Measurements from ENCODE around the gene GAB2.
A peak's percentile ranks its signal among the peaks of the same experiment; 100 is the strongest.
"Not testable (repeated sequence)": the region's sequence is repeated elsewhere in the genome, so short reads cannot be mapped to it uniquely, and the experiment has no call there.

Gene GAB2, protein sequence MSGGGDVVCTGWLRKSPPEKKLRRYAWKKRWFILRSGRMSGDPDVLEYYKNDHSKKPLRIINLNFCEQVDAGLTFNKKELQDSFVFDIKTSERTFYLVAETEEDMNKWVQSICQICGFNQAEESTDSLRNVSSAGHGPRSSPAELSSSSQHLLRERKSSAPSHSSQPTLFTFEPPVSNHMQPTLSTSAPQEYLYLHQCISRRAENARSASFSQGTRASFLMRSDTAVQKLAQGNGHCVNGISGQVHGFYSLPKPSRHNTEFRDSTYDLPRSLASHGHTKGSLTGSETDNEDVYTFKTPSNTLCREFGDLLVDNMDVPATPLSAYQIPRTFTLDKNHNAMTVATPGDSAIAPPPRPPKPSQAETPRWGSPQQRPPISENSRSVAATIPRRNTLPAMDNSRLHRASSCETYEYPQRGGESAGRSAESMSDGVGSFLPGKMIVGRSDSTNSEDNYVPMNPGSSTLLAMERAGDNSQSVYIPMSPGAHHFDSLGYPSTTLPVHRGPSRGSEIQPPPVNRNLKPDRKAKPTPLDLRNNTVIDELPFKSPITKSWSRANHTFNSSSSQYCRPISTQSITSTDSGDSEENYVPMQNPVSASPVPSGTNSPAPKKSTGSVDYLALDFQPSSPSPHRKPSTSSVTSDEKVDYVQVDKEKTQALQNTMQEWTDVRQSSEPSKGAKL

DNA sequence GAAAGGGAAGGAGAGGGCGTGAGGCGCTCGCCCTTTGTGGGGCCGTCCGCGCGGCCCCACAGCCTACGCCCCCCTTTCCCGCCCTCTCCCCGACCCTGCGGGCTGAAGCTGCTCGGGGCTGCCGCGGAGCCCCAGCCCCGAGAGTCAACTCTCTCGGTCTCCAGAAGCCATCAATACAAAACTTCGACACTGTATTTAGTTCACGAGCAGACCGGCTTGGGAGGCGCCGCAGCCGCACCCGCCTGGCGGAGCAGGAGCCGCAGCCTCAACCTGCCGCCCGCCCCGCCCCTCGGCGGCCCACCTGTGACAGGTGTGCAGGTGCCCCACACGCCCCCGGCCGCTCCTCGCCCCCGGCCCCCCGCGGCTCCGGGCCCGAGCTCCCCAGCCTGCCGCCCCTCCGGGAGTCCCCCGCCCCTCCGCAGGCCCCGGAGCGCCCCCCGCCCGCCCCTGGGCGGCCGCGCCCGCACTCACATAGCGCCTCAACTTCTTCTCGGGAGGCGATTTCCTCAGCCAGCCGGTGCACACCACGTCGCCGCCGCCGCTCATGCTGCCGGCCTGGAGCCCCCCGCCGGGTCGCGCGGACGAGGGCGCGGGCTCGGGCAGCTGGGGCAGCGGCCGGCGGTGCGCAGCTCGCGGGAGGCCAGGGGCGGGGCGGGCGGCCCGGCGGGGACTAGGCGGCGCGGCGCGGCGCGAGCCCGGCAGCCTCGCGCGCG lies at the start of gene GAB2:
Gene GAB2 (minus strand): TSS at position 646 of the 713 bp plus-strand sequence. CDS start 100 bp downstream, at position 546.
- peaks cover 77% of the 10 kb centered on the region for H3K4me1 ChIP-seq
- peak within 1 kb of the TSS; percentile 94 for H3K27ac ChIP-seq
- H3K4me2 ChIP-seq, result peak within 1 kb of the TSS; percentile 86
- peaks cover 6% of the 10 kb centered on the region; the same call in 1 of the 2 replicates for H3K36me3 ChIP-seq
- peak within 1 kb of the TSS; percentile 89 for H3K9ac ChIP-seq
- H3K27me3 ChIP-seq, result no peaks in the 10 kb centered on the region
- no peak for TF ChIP-seq Cebpa-rat (IDR thresholded peaks at IDR 0.05)
- peaks cover 37% of the 10 kb centered on the region for H4K20me1 ChIP-seq
- H3K9me3 ChIP-seq, result no peaks in the 10 kb centered on the region
- H3K4me3 ChIP-seq, result peak within 1 kb of the TSS; percentile 88

DNA sequence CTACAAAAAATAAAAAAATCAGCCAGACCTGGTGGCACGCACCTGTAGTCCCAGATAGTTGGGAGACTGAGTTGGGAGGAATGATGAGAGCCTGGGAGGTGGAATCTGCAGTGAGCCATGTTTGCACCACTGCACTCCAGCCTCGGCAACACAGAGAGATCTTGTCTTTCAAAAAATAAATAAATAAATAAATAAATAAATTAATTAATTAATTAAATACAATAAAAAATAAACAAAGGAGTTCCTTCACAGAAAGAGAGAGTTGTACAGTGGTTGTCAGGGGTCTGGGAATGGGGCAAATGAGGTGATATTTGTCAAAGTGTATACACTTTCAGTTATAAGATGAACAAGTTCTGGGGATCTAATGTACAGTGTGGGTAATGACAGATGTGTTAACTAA lies 49.8 kb upstream of the GAB2 start:
- H3K4me2 ChIP-seq, result no peak overlapping the region
- no peaks in the 10 kb centered on the region for H4K20me1 ChIP-seq
- peaks cover 49% of the 10 kb centered on the region for H3K36me3 ChIP-seq
- H3K27ac ChIP-seq, result no peak overlapping the region
- H3K4me3 ChIP-seq, result no peak overlapping the region
- H3K4me1 ChIP-seq, result peaks cover 23% of the 10 kb centered on the region
- H3K9ac ChIP-seq, result no peak overlapping the region
- no peak for TF ChIP-seq Cebpa-rat (IDR thresholded peaks at IDR 0.05)
- H3K9me3 ChIP-seq, result no peaks in the 10 kb centered on the region
- no peaks in the 10 kb centered on the region for H3K27me3 ChIP-seq

DNA sequence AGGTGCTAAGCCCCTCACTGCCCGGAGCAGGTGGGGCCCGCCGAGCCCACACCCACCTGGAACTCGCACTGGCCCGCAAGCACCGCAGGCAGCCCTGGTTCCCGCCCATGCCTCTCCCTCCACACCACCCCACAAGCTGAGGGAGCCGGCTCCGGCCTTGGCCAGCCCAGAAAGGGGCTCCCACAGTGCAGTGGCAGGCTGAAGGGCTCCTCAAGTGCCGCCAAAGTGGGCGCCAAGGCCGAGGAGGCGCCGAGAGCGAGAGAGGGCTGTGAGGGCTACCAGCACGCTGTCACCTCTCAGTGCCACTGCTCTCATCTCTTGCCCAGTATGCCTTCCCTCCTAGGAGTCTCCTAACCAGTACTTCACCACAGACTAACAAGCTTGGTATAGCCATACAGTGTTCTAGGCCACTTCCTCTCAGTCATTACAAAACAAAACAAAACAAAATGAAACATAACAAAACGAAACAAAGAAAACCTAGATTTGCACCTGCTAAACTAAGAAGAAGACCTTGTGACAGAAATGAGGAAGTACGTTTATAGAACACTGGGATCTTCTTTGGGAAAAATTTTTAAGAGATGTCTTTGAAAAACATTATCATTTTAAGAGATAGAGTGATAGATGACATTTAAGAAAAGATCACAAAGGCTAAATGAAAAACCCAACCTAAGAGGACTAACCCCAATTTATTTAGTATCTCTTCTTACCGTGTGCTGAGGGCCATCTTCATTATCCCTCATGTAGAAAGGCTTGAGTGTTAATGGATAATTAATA lies 47.7 kb upstream of the GAB2 start:
- H3K4me3 ChIP-seq, result no peak overlapping the region
- H3K4me1 ChIP-seq, result peaks cover 22% of the 10 kb centered on the region
- H3K36me3 ChIP-seq, result peaks cover 69% of the 10 kb centered on the region
- TF ChIP-seq Cebpa-rat (IDR thresholded peaks at IDR 0.05), result no peak
- peak overlapping the region; percentile 41; the same call in 1 of the 2 replicates for H3K4me2 ChIP-seq
- H3K9me3 ChIP-seq, result no peaks in the 10 kb centered on the region
- peak overlapping the region; percentile 56 for H3K27ac ChIP-seq
- H4K20me1 ChIP-seq, result no peaks in the 10 kb centered on the region
- H3K9ac ChIP-seq, result no peak overlapping the region
- no peaks in the 10 kb centered on the region for H3K27me3 ChIP-seq

DNA sequence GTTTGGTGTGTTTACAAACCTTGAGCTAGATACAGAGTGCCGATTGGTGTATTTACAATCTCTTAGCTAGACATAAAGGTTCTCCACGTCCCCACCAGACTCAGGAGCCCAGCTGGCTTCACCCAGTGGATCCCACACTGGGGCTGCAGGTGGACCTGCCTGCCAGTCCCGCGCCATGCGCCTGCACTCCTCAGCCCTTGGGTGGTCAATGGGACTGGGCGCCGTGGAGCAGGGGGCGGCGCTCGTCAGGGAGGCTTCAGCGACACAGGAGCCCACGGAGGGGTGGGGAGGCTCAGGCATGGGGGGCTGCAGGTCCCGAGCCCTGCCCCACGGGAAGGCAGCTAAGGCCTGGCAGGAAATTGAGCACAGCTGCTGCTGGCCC lies 47.2 kb upstream of the GAB2 start:
- H3K9me3 ChIP-seq, H4K20me1 ChIP-seq, H3K9ac ChIP-seq, H3K4me3 ChIP-seq, H3K27me3 ChIP-seq: not testable (repeated sequence)
- Histone ChIP-seq H3K27ac (peak overlapping the region; percentile 56), H3K4me1 (peaks cover 16% of the 10 kb centered on the region), H3K4me2 (peak overlapping the region; percentile 41; the same call in 1 of the 2 replicates), H3K36me3 (peaks cover 74% of the 10 kb centered on the region)

DNA sequence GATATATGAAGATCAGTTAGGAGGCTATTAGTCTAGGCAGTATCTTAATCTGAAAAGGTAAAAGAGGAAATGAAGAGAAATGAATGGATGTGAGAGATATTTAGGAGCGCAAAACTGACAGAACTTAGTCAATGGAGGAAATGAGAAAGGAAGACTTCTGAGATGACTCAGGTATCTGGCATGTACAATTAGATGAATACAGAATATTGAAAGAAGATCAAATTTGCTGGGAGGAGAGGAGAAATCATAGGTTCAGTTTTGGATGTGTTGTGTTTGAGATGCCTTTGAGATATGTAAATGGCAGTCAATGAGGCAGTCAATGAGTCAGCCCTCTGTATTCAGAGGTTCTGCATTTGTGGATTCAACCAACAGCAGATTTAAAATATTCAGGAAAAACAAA lies 42.9 kb upstream of the GAB2 start:
- H3K27me3 ChIP-seq, result no peaks in the 10 kb centered on the region
- no peak overlapping the region for H3K9ac ChIP-seq
- H3K4me2 ChIP-seq, result no peak overlapping the region
- H3K4me1 ChIP-seq, result peaks cover 9% of the 10 kb centered on the region
- no peaks in the 10 kb centered on the region for H4K20me1 ChIP-seq
- no peak overlapping the region for H3K4me3 ChIP-seq
- H3K27ac ChIP-seq, result no peak overlapping the region
- H3K36me3 ChIP-seq, result peaks cover 84% of the 10 kb centered on the region
- no peaks in the 10 kb centered on the region for H3K9me3 ChIP-seq
- no peak for TF ChIP-seq Cebpa-rat (IDR thresholded peaks at IDR 0.05)

DNA sequence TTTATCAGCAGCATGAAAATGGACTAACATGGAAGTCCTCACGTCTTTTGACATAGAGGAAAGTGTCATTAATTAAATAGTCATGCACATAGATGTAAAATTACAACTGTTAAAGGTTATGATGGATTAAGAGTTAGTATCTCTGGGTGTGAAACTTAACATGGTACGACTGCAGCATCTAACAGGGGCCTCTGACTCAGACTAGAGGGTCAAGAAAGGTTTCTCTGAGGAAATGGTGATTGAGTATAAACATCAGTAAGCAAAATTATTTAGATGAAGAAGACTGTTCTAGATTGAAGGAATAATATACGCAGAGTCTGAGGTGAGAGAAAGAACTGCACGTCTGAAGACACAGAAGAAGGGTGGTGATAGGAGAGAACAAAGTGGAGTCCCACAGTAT lies 42.1 kb upstream of the GAB2 start:
- H3K4me3 ChIP-seq, result no peak overlapping the region
- H3K4me1 ChIP-seq, result peaks cover 10% of the 10 kb centered on the region
- H3K4me2 ChIP-seq, result no peak overlapping the region
- H3K27ac ChIP-seq, result no peak overlapping the region
- H3K27me3 ChIP-seq, result no peaks in the 10 kb centered on the region
- H3K9me3 ChIP-seq, result no peaks in the 10 kb centered on the region
- H4K20me1 ChIP-seq, result no peaks in the 10 kb centered on the region
- peaks cover 80% of the 10 kb centered on the region for H3K36me3 ChIP-seq
- H3K9ac ChIP-seq, result no peak overlapping the region
- TF ChIP-seq Cebpa-rat (IDR thresholded peaks at IDR 0.05), result no peak

DNA sequence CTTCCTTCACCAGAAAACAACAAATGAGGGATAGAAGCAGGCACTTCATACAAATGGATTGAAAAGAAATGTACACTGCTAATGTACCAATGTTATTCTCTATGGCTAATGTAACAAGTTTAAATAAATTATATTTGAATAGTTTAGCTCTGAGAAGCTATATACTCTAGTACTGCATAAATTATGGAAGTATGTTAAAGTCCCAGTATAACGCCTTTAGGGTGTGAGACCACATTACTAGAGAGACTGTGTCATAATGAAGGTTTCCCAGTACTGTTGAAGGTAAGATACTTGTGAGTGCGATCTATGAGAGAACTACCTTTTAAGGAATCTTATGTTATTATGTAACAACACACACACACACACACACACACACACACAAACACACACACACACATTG lies 39.8 kb upstream of the GAB2 start:
- Histone ChIP-seq H3K27ac (no peak overlapping the region), H3K27me3 (no peaks in the 10 kb centered on the region), H4K20me1 (no peaks in the 10 kb centered on the region)

DNA sequence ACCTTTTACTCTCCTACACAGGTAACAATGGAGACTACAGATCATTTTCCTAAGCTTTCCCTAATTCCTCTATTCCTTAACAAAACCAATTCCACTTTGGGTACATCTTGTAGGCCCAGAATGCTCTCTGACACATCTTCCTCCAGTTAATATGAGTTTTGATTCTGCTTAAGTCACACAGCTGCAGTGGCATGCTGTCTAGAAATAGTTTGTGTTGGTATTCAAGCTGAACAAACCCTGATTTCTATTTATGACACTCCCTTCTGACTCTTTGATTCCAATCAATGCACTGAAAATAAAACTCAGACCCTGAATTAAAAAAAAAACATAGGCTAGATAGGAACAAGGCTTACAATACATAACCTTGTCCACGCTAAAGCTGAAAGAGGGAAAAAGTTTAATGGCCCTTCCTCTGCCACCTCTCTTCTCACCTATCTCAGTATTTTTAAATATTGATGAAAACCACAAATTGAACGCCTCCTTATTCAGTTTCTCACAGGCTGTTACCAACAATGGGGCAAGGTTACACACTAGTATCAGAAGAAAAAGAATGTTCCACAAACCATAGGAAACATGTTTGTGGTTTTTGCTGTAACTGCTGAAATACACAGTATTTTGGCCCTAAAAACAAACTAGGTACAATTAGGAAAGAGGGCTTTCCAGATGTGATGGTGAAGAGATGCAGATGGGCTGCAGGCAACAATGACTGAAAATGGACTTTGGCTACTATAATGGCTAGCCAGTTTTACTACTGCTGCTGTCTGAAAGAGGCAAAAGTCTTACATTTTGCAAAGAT lies 35.7 kb upstream of the GAB2 start:
- Histone ChIP-seq H3K27ac (peak overlapping the region; percentile 66), H3K9ac (peak overlapping the region; percentile 49; the same call in 1 of the 2 replicates), H3K4me2 (peak overlapping the region; percentile 79), H3K36me3 (peaks cover 22% of the 10 kb centered on the region), H3K9me3 (no peaks in the 10 kb centered on the region), H3K27me3 (no peaks in the 10 kb centered on the region), H3K4me3 (no peak overlapping the region), H3K4me1 (peaks cover 50% of the 10 kb centered on the region), H4K20me1 (no peaks in the 10 kb centered on the region)
- no peak for TF ChIP-seq Cebpa-rat (IDR thresholded peaks at IDR 0.05)

More for the DNA sequence above, 39.8 kb upstream of the GAB2 start:
- Histone ChIP-seq H3K9me3 (no peaks in the 10 kb centered on the region), H3K9ac (no peak overlapping the region), H3K4me3 (no peak overlapping the region), H3K4me1 (peaks cover 33% of the 10 kb centered on the region), H3K36me3 (peaks cover 58% of the 10 kb centered on the region), H3K4me2 (no peak overlapping the region)
- no peak for TF ChIP-seq Cebpa-rat (IDR thresholded peaks at IDR 0.05)

Measured in BLaER1 (cell line).